ENCODE data around the gene ZNF738.
"Not testable (repeated sequence)": the region's sequence is repeated elsewhere in the genome, so short reads cannot be mapped to it uniquely, and the experiment has no call there.

The ZNF738 gene

DNA sequence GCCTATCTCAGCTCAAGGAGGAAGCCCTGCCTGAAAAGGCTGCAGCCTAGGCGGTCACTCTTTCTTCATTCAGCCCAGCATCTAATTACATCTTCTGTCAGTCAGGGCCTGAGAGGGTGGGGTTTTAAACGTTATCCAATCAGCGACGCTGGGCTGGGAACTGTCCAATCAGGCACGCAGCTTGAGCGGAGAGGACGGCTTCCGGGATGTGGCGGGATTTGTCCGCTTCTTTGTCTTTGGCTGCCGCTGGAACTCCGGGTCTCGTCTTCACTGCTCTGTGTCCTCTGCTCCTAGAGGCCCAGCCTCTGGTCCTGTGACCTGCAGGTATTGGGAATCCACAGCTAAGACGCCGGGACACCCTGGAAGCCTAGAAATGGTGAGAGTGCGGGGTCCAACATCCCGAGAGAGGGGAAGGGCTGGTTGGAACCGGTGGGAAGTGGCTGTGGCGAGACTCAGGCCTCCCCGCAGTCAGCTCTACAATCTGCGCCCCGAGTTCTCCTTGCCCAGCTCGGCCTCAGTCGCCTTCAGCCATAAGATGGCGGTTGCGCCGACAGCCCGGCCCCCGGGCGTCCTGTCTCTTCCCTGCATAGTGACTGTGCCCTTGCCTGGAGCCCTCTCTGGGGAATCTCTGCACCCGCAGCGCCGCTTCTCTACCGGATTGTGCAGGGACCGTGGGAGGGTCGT is at the start of gene ZNF738:
TSS of gene ZNF738 (plus strand) at position 233 of the 684 bp plus-strand sequence. CDS start at position 374, 141 bp downstream.
- peak; percentile 92 for DNase-seq (ENCODE audit: low spot score)

DNA sequence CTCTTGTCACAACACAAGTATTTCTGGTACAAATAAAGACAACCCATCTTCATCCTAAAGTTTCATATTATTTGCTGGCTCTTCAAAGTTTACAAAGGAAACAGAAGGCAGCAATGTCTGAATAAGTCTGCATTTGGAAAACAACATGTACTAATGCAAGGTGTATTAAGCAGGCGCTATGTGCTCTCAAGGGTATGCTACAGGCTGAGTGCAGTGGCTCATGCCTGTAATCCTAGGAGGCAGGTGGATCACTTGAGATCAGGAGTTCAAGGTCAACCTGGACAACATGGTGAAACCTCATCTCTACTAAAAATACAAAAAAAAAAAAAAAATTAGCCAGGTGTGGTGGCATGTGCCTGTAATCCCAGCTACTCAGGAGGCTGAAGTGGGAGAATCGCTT is 46.0 kb upstream of the ZNF738 start:
- DNase-seq (ENCODE audit: low spot score) = not testable (repeated sequence)

GRCh38 chr19:21314676-21315075 is 44.1 kb upstream of the ZNF738 start:
- DNase-seq (ENCODE audit: low spot score) = no peak

GRCh38 chr19:21317821-21318220 is 41.0 kb upstream of the ZNF738 start:
- DNase-seq (ENCODE audit: low spot score) = no peak

GRCh38 chr19:21321134-21321533 is 37.7 kb upstream of the ZNF738 start:
- no peak for DNase-seq (ENCODE audit: low spot score)

DNA sequence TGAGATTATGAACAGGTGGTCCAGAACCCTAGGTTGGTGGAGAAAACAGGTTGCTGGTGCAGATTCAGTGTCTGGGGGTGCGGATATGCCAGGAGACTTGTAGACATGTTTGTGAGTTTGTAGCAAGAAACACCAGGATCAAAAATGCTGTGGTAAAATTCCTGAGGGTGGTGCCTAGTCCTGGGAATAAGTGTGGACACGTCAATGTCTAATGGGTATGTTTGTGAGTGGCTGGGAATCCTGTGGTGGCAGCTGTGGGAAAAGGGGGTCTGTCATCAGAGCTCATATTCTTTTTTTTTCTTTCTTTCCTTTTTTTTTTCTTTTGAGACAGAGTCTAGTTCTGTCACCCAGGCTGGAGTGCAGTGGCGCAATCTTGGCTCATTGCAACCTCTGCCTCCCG is 36.8 kb upstream of the ZNF738 start:
- DNase-seq (ENCODE audit: low spot score) = no peak

GRCh38 chr19:21322528-21322927 is 36.3 kb upstream of the ZNF738 start:
- DNase-seq (ENCODE audit: low spot score) = no peak

DNA sequence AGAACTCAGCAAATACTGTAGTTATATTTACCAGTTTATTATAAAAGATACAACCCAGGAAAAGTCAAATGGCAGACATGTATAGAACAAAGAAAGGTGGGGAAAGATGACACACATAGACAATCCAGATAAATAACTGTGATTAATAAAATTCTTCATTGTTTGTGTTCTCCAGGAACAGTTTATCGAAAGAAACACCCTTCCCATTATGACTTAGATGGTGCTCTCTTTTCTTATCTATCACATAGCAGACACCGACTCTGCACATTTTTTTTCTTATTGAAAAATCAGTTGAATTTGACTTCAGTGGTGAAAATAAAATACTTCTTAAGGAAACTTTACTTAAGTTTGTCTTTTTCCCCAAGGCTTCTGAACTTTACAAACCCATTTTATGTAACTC is 35.8 kb upstream of the ZNF738 start:
- DNase-seq (ENCODE audit: low spot score) = no peak

DNA sequence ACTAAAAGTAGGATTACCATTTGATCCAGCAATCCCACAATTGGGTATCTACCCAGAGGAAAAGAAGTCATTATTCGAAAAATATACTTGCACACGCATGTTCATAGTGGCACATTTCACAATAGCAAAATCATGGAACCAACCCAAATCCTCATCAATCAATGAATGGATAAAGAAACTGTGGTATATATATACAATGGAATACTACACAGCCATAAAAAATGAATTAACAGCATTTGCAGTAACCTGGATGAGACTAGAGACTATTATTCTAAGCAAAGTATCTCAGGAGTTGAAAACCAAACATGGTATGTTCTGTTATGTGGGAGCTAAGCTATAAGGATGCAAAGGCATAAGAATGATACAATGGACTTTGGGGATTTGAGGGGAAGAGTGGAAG is 32.6 kb upstream of the ZNF738 start:
- no peak for DNase-seq (ENCODE audit: low spot score)

GRCh38 chr19:21328406-21328805 is 30.4 kb upstream of the ZNF738 start:
- peak; percentile 33 for DNase-seq (ENCODE audit: low spot score)

GRCh38 chr19:21328885-21329605 is 29.8 kb upstream of the ZNF738 start, which contains the start of gene ZNF708:
Gene ZNF708 (minus strand): TSS chr19:21329410. CDS start chr19:21329212, 198 bp downstream.
- peak; percentile 87 for DNase-seq (ENCODE audit: low spot score)

DNA sequence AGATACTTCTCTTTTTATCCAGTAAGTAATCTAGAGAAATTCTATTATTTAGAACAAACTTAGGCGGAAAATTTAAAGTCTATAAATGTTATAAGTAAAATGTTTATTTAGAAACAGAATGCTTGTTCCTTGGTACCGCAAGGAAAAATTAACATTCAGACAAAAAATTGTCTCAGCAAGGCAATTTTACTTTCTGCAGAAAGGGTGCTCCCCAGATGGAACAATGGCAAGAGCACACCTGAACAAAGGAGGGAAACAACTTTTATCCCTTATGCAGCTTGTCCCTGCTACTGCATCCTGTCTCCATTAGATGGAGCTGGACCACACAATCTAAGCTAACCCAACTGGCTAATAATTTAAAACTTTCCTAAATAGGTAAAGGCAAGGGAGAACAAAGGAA is 23.1 kb upstream of the ZNF738 start:
- DNase-seq (ENCODE audit: low spot score) = no peak

DNA sequence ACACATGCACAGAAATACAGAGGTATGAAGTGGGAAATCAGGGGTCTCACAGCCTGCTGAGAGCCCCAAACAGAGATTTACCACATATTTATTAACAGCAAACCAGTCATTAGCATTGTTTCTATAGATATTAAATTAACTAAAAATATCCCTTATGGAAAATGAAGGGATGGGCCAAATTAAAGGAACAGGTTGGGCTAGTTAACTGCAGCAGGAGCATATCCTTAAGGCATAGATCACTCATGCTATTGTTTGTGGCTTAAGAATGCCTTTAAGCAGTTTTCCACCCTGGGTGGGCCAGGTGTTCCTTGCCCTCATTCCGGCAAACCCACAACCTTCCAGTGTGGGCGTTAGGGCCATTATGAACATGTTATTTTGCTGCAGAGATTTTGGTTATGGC is 14.0 kb upstream of the ZNF738 start:
- not testable (repeated sequence) for DNase-seq (ENCODE audit: low spot score)

- DNase-seq (ENCODE audit: low spot score) = no peak
Measured at GRCh38 chr19:21352830-21353229, 6.0 kb upstream of the ZNF738 start.

GRCh38 chr19:21362291-21362690 is 3.5 kb downstream of the ZNF738 start:
- no peak for DNase-seq (ENCODE audit: low spot score)

DNA sequence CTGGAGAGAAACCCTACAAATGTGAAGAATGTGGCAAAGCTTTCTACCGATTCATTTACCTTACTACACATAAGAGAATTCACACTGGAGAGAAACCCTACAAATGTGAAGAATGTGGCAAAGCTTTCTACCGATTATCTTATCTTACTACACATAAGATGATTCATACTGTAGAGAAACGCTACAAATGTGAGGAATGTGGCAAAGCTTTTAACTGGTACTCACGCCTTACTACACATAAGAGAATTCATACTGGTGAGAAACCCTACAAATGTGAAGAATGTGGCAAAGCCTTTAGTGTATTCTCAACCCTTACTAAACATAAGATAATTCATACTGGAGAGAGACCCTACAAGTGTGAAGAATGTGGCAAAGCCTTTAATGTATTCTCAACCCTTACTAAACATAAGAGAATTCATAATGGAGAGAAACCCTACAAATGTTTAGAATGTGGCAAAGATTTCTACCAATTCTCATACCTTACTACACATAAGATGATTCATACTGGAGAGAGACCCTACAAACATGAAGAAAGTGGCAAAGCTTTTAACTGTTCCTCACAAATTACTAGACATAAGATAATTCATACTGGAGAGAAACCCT is 25.3 kb downstream of the ZNF738 start:
- no peak for DNase-seq (ENCODE audit: low spot score)

GRCh38 chr19:21396121-21396520 is 37.3 kb downstream of the ZNF738 start:
- DNase-seq (ENCODE audit: low spot score) = no peak

- DNase-seq (ENCODE audit: low spot score) = peak; percentile 89
Measured at GRCh38 chr19:21396893-21397572, 38.2 kb downstream of the ZNF738 start, which contains the start of gene ZNF493. Gene ZNF493 (plus strand): TSS chr19:21397133. CDS start chr19:21397238, 105 bp downstream.

DNA sequence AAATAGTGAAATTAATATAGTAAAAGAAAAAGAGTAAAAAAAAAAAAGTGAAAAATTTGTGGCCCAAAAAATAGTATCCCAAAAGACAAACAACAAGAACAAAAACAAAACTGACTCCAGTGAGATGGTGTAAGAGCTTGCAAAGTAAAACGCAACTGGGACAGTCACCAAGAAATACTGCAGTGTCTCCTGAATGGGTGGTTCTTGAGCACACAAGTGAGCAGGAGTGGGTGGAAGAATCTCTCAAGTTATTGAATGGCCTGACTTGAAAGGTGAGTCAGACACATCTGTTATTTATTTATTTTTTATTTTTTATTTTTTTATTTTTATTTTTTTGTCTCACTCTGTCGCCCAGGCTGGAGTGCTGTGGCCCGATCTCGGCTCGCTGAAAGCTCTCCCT is 40.1 kb downstream of the ZNF738 start:
- no peak for DNase-seq (ENCODE audit: low spot score)

GRCh38 chr19:21402303-21402985 is 43.6 kb downstream of the ZNF738 start:
- DNase-seq (ENCODE audit: low spot score) = no peak

DNA sequence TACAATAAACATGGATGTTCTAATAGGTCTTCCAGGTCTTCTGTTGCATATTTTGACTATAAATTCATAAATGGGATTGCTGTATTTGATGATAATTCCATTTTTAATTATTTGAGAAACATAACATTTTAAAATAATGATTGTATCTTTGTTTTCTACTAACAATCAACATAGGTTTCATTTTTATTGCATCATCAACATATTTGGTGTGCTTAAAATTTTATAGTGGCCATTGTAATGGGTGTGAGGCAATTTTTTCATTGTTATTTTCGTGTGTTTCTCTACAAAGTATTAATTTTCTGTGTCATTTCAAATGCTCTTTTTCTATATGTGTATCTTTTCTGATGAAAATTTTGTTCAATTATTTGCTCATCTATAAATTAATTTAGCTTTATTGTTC is 51.4 kb downstream of the ZNF738 start:
- no peak for DNase-seq (ENCODE audit: low spot score)

DNA sequence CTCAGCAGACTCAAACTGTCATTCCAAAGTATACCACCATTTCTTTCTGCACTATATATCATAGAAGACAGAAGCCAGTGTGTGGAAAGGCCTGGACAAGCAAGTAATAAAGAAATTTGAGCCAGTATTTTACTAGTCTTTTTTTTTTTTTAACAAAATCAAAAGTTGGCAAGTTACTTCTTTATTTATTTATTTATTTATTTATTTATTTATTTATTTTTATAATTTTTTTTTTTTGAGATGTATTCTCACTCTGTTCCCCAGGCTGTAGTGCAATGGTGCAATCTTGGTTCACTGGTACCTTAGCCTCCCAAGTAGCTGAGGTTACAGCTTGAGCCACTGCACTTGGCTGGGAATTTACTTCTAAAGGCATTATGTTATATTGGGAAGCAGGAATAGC is 63.4 kb downstream of the ZNF738 start:
- DNase-seq (ENCODE audit: low spot score) = no peak

Data from D341Med (cell line).